Neutrophil (primary cell): ENCODE results near the gene TBC1D14.

Experiments used
- H3K27ac ChIP-seq: fragments of 200-600 bp; sonication (generic); 2 replicates; pipeline ENCODE4 v1.5.1; 2016; ENCODE audit warnings: mild to moderate bottlenecking, moderate library complexity
- H3K27me3 ChIP-seq: fragments of 200-600 bp; sonication (generic); 2 replicates; pipeline ENCODE4 v1.6.0; 2016; ENCODE audit warnings: mild to moderate bottlenecking
- H3K36me3 ChIP-seq: fragments of 200-600 bp; sonication (generic); 2 replicates; pipeline ENCODE4 v1.5.1; 2017
- H3K4me1 ChIP-seq, 2 experiments: fragments of 200-600 bp in 1 of 2; sonication (generic) in 1 of 2; 1 replicate in 1 of 2; 2 replicates in 1 of 2; pipeline versions ENCODE4 v1.5.1 to v1.6.1; 2013 to 2016; ENCODE audit warnings: low read depth in 1 of 2, low read length in 1 of 2, mild to moderate bottlenecking in 1 of 2, moderate library complexity in 1 of 2; ENCODE audit not compliant: control insufficient read depth in 1 of 2, insufficient read depth in 1 of 2
- H3K4me3 ChIP-seq, 2 experiments: fragments of 200-600 bp in 1 of 2; sonication (generic) in 1 of 2; 1 replicate in 1 of 2; 2 replicates in 1 of 2; pipeline ENCODE4 v1.5.1; 2013 to 2016; ENCODE audit warnings: low read depth in 1 of 2, low read length in 1 of 2, mild to moderate bottlenecking in 1 of 2, moderate library complexity in 1 of 2
- H3K9me3 ChIP-seq: fragments of 200-600 bp; sonication (generic); 2 replicates; pipeline ENCODE4 v1.5.1; 2016
- TF ChIP-seq, protein P1 (sequence below): fragments of 200-600 bp; sonication (generic); IDR thresholded peaks from 2 replicates; pipeline ENCODE4 v1.5.1; 2016; ENCODE audit warnings: antibody characterized with exemption

Gene TBC1D14

DNA sequence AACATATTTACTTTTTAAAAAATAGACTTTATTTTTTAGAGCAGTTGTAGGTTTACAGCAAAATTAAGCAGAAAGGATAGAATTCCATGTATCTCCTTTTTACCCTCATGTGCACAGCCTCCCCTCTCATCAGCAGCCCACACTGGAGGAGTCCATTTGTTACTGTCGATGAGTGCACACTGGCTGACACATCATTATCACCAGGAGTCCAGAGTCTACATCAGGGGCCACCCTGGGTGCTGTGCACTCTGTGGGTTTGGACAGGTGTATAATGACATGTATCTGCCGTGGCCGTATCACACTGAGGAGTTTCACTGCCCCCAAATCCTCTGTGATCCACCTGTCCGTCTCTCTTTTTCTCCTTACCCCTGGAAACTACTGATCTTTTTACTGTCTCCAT lies 26.3 kb downstream of the TBC1D14 start:
- Histone ChIP-seq H3K4me3 (no peak overlapping the region), H3K4me1 (peaks cover 54 to 57% of the 10 kb centered on the region in 2 experiments), H3K27ac (no peak overlapping the region), H3K27me3 (no peaks in the 10 kb centered on the region), H3K36me3 (peaks cover 31% of the 10 kb centered on the region), H3K9me3 (no peaks in the 10 kb centered on the region)
- TF ChIP-seq, protein P1, sequence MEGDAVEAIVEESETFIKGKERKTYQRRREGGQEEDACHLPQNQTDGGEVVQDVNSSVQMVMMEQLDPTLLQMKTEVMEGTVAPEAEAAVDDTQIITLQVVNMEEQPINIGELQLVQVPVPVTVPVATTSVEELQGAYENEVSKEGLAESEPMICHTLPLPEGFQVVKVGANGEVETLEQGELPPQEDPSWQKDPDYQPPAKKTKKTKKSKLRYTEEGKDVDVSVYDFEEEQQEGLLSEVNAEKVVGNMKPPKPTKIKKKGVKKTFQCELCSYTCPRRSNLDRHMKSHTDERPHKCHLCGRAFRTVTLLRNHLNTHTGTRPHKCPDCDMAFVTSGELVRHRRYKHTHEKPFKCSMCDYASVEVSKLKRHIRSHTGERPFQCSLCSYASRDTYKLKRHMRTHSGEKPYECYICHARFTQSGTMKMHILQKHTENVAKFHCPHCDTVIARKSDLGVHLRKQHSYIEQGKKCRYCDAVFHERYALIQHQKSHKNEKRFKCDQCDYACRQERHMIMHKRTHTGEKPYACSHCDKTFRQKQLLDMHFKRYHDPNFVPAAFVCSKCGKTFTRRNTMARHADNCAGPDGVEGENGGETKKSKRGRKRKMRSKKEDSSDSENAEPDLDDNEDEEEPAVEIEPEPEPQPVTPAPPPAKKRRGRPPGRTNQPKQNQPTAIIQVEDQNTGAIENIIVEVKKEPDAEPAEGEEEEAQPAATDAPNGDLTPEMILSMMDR: no peak

DNA sequence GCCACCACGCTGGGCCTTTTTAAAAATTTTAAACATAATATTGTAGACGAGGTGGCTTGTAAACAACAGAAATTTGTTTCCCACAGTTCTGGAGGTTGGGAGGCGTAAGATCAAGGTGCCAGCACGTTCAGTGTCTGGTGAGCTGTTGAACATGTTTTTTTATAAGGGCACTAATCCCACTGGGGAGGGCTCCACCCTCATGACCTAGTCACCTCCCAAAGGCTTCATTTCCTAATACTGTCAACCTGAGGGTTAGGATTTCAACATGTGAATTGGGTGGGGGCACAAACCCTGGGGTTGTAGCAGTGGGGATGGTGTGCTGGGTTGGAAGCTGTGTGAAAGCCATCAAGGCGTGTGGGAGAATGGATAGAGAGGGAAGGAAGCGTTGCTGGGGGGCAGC lies 27.6 kb downstream of the TBC1D14 start:
- no peaks in the 10 kb centered on the region for H3K27me3 ChIP-seq
- peak overlapping the region; percentile 98 for H3K27ac ChIP-seq
- H3K4me1 ChIP-seq: peaks cover 63 to 64% of the 10 kb centered on the region in 2 experiments
- H3K9me3 ChIP-seq: no peaks in the 10 kb centered on the region
- no peak overlapping the region for H3K4me3 ChIP-seq
- peaks cover 23% of the 10 kb centered on the region for H3K36me3 ChIP-seq
- TF ChIP-seq, protein P1: no peak

DNA sequence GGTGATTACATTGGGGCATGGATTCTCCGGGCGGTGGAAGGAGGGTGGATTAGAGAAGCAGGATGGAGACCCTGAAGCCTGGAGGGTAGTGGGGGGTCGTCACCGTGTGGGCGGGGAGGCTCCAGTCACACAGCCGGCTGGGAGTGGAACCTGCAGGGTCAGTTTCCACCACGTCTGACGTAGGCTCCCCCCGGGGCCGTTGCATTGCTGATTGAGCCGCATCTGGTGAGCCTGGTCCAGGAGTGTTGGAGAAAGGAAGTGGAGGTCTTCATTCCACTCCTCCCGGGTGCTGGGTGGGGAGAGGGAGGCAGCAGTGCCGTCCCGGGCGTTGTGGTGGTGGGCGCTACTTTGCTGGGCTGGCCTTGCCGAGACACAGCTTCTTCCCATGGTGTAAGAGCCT lies 28.1 kb downstream of the TBC1D14 start:
- peaks cover 64 to 66% of the 10 kb centered on the region in 2 experiments for H3K4me1 ChIP-seq
- H3K27ac ChIP-seq: peak overlapping the region; percentile 98
- no peaks in the 10 kb centered on the region for H3K9me3 ChIP-seq
- peaks cover 23% of the 10 kb centered on the region for H3K36me3 ChIP-seq
- H3K4me3 ChIP-seq: peak overlapping the region; percentile 37 to 49
- TF ChIP-seq, protein P1: no peak
- H3K27me3 ChIP-seq: no peaks in the 10 kb centered on the region

DNA sequence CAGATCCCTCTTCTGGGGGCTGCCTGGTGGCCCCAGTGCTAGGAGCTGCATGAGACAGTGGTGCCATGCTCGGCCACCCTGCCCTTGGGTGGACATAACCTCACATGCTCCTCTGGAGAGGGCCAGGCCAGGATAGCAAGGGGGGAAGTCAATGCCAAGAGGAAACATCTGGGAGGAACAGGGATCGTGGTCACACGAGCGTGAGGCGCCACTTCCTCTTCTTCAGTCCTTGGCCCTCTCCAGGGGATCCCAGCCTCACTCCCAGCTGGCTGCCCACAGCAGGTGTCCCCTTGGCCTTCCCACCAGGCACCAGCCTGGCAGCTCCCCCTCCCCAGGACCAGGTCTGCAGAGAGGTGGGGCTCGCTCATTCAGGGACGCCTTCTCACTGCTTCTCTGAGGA lies 28.6 kb downstream of the TBC1D14 start:
- Histone ChIP-seq H3K27ac (peak overlapping the region; percentile 98), H3K4me3 (peak overlapping the region; percentile 37 to 49), H3K9me3 (no peaks in the 10 kb centered on the region), H3K36me3 (peaks cover 23% of the 10 kb centered on the region), H3K27me3 (no peaks in the 10 kb centered on the region), H3K4me1 (peaks cover 67 to 70% of the 10 kb centered on the region in 2 experiments)
- TF ChIP-seq, protein P1: no peak

DNA sequence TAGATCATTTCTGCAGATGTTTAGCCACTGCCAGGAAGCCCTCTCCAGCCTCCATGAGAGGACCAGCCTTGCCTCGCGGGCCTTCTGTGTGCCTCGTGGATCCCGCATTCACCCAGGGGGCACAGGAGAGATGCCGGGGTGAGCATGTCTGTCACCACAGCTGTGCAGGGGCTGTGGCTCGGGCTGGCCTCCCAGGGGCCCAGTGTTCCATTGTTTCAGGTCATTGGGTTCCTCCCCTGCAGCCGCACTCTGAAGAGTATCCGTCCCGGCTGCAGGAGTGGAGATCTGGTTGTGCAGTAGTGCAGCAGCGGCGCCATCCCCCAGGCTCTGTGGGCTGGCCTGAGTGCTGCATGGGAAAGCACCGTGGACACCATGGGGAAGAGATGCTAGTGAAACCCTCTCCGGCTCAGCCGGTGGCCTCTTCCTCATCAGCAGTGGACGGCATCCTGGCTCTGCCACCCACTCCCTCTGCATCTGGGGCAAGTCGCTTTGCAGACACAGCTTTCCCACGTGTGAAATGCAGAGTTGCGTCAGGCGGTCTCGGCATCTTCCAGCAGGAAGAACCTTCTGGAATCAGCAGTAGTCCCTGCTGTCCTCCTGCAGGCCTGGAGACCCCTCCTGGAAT lies 29.1 kb downstream of the TBC1D14 start:
- TF ChIP-seq, protein P1: no peak
- no peaks in the 10 kb centered on the region for H3K9me3 ChIP-seq
- H3K4me3 ChIP-seq: peak overlapping the region; percentile 37 to 49
- H3K27me3 ChIP-seq: no peaks in the 10 kb centered on the region
- H3K27ac ChIP-seq: peak overlapping the region; percentile 98
- H3K36me3 ChIP-seq: peaks cover 23% of the 10 kb centered on the region
- H3K4me1 ChIP-seq: peaks cover 68 to 70% of the 10 kb centered on the region in 2 experiments
